GM12874 (cell line): ENCODE data around the gene A4GNT.
A peak's percentile ranks its signal among the peaks of the same experiment; 100 is the strongest.

Source experiments
- TF ChIP-seq, protein P1 (sequence below): IDR thresholded peaks from 2 replicates; pipeline ENCODE4 v1.5.1; 2011; ENCODE audit warnings: low read depth, mild to moderate bottlenecking, control low read depth, low read length, moderate library complexity; ENCODE audit not compliant: insufficient read depth

Gene A4GNT

DNA sequence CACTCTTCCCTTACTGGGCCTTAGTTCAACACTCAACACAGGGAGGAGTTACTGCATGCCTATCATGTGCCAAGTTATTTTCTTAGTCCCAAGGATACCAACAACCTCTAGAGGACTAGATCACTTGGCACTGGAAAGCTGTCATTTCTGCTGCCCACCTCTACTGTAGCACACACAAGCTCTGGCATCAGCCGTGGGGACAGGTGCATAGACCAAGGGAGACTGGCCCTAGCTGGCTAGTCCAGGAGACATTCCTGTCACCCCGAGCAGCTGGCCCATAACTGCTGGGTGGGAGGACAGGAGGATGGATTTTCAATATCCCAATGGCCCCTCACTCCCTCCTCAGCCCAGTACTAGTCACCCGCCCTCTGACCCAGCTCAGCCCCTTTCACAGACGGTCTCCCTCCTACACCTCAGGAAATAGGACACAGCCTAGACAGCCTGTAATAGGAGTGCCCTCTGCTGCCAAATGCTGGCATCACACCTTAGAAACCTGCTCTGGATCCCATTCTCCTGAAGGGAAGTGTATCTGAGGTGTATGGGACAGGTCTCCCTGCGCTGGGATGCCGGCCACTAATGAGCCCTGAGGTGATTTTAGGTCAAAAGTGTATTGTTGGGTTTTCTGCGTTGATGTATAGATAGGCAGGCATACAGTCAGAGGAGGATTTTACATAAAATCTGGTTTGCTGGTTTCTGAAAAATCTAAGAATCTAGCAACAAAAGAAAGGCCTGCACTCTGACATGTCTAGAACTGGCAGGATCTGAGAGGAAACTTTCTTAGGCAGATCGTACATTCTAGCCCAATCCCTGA, 13.4 kb downstream of the A4GNT start:
- TF ChIP-seq, protein P1, sequence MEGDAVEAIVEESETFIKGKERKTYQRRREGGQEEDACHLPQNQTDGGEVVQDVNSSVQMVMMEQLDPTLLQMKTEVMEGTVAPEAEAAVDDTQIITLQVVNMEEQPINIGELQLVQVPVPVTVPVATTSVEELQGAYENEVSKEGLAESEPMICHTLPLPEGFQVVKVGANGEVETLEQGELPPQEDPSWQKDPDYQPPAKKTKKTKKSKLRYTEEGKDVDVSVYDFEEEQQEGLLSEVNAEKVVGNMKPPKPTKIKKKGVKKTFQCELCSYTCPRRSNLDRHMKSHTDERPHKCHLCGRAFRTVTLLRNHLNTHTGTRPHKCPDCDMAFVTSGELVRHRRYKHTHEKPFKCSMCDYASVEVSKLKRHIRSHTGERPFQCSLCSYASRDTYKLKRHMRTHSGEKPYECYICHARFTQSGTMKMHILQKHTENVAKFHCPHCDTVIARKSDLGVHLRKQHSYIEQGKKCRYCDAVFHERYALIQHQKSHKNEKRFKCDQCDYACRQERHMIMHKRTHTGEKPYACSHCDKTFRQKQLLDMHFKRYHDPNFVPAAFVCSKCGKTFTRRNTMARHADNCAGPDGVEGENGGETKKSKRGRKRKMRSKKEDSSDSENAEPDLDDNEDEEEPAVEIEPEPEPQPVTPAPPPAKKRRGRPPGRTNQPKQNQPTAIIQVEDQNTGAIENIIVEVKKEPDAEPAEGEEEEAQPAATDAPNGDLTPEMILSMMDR: peak; percentile 85

DNA sequence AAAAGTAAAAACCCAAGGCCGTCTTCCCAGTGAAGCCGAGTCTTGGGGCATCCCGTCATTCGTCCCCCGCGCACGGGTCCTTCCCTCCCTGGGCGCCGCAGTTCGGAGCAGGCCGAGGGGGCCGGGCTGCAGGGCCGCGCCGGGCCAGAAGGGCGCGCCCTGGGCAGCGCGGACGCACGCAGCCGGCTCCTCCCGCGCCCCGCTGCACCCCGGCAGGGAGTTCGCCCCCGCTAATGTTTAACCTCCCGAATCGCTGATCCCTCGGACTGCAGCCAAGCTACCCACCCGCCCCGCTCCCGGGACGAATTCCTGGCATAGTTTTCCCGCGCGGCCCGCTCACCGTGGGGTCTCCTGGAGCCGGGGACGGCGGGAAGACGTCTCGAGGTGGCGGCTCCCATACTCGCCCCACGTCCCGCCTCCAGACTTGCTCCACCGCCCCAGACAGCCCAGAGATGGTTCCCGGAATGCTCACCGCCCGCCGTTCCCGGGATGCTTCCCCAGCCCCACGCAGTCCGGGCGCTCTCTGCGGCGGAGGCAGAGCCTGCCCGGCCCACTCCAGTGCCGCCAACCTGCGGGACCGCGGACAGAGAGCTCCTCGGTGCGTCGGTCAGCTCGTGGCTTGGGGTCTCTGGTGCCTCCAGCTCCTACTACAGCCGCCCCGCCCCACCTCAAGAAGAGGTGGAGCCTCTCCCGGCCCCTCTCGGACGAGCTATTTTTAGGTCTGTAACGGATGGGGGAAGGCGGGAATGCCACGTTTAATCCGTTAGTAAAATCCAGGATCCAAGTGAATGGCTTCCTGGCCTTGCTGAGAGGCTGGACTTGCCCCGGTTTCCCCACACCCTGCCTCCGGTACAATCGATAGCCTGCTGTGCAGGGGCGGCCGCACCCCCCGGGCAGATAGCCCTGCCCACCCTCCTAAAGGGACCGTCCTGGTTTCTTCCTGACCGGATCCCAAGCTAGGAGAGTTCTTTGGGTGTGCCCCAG, 16.9 kb downstream of the A4GNT start, which contains the start of gene DZIP1L:
Gene DZIP1L (minus strand): TSS at position 621 of the 984 bp plus-strand sequence. CDS start 11,637 bp downstream, outside the sequence.
- TF ChIP-seq, protein P1: peak; percentile 62

DNA sequence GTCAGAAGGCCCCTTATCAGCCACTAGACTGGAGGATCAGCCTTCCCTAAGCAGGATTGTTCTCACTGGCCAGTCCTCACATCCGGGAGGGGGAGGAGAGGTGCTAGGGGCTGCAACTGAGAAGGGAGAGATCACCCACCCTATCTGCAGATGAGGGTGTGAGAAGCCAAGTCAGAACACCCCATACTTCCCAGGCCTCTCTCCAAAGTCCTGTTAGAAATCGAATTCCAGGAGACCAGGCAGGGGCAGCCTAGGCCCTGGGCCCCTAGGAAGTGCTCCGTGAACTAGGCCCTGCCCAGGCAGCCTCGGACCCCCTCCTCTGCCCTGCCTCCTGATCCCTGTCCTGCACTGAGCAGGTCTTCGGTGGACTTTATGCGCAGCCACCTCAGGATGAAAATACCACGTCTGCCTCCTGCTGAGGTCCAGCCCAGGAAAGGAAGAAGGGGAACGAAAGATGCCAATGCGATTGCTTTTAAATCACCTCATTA, 17.7 kb downstream of the A4GNT start:
- TF ChIP-seq, protein P1: no peak

DNA sequence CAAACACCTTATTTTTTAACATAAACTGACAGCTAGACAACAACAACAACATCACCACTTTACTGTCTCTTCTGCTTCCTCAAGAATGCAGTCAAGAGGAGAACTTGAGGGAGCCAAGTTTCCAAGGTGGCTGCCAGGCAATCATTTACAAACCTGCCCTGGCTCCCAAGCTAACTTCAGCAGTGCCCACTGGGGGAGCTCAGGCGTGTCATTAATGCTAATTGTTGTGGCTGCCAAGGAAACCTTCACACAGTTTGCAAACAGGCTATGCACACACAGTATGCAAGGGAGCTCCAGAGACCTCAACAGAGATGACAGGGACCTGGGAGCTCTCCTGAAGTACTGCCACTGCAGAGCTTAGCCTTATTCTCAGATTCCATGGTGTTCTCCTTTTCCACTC, 18.9 kb downstream of the A4GNT start:
- TF ChIP-seq, protein P1: no peak

DNA sequence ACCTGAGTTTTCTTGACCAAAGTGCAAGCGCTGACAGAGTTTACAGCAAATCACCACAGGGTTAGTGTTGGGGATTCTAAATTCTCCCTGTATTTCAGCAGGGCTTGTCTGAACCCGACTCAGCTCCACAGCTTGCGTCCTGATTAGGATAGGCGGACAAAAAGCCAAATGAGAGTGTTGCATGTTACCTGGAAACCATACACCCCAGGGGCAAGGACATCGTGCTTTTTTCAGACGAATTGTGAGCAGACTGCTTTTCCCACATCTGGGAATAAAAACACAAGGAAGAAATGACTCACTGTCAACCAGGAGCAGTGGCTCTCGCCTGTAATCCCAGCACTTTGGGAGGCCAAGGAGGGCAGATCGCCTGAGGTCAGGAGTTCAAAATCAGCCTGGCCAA, 19.8 kb downstream of the A4GNT start:
- TF ChIP-seq, protein P1: no peak

DNA sequence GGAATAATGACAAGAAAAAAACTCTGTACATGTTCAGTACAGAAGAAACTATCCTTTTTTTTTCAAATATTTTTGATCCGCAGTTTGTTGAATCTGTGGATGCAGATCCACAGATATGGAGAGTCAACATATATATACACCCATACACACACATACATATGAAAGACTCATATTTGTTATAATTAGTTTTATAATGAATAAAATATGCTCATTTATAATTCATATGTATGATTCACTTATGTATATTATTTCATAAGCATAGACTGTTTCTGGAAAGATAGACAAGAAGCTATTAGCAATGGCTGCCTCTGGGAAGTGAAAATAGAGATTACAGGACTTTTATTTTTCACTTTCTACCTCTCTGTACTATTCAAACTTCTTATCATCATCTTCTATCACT, 26.6 kb downstream of the A4GNT start:
- TF ChIP-seq, protein P1: no peak

DNA sequence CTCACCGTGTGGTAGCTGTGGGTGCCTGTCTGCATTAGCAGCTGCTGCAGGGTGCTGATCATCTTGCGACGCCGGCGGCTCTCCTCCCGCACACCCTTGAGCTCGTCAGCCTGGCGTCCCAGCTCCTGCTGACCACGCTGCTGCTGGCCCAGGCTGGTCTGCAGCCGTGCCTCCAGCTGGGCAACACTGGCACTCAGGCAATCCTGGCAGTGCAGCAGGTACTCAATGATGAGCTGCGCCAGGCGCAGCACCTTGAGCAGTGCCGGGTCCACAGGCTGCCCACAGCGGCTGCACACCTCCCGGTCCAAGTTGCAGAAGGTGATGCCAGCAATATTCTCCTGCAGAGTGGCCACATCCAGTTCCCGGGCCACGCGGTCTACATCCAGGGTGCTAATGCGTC, 28.7 kb downstream of the A4GNT start:
- TF ChIP-seq, protein P1: no peak
